Measurements from ENCODE around the gene MACROH2A2.

Gene MACROH2A2

GRCh38 chr10:70090951-70091350 lies 38.3 kb downstream of the MACROH2A2 start:
- DNase-seq (ENCODE audit: low read depth) = no peak
- H3K4me3 ChIP-seq (ENCODE audit: low read length) = no peak overlapping the region
- TF ChIP-seq, protein P1, sequence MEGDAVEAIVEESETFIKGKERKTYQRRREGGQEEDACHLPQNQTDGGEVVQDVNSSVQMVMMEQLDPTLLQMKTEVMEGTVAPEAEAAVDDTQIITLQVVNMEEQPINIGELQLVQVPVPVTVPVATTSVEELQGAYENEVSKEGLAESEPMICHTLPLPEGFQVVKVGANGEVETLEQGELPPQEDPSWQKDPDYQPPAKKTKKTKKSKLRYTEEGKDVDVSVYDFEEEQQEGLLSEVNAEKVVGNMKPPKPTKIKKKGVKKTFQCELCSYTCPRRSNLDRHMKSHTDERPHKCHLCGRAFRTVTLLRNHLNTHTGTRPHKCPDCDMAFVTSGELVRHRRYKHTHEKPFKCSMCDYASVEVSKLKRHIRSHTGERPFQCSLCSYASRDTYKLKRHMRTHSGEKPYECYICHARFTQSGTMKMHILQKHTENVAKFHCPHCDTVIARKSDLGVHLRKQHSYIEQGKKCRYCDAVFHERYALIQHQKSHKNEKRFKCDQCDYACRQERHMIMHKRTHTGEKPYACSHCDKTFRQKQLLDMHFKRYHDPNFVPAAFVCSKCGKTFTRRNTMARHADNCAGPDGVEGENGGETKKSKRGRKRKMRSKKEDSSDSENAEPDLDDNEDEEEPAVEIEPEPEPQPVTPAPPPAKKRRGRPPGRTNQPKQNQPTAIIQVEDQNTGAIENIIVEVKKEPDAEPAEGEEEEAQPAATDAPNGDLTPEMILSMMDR (IDR thresholded peaks at IDR 0.05; ENCODE audit: insufficient read depth, low read depth, low read length, missing control alignments) = no peak

DNA sequence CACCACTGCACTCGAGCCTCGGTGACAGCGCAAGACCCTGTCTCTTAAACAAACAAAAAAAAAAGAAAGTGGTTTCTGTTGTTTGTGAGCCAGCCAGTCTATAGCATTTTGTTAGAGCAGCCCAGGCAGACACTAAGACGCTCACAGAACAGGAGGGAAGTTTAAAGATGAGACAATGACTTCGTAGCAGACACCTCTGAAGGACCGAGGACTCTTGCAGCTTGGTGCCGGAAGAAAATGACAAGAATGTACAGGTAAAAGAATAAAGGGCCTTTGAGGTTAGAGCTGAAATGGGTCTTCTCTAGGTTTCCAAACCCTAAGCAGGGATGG lies 39.7 kb downstream of the MACROH2A2 start:
- no peak for DNase-seq (ENCODE audit: low read depth)
- H3K4me3 ChIP-seq (ENCODE audit: low read length) = no peak overlapping the region
- TF ChIP-seq, protein P1 (IDR thresholded peaks at IDR 0.05; ENCODE audit: insufficient read depth, low read depth, low read length, missing control alignments) = no peak

GRCh38 chr10:70093335-70093944 lies 40.8 kb downstream of the MACROH2A2 start:
- H3K4me3 ChIP-seq (ENCODE audit: low read length) = no peak overlapping the region
- TF ChIP-seq, protein P1 (IDR thresholded peaks at IDR 0.05; ENCODE audit: insufficient read depth, low read depth, low read length, missing control alignments) = no peak
- no peak for DNase-seq (ENCODE audit: low read depth)

GRCh38 chr10:70094250-70094649 lies 41.6 kb downstream of the MACROH2A2 start:
- TF ChIP-seq, protein P1 (IDR thresholded peaks at IDR 0.05; ENCODE audit: insufficient read depth, low read depth, low read length, missing control alignments) = no peak
- no peak for DNase-seq (ENCODE audit: low read depth)
- H3K4me3 ChIP-seq (ENCODE audit: low read length) = no peak overlapping the region

DNA sequence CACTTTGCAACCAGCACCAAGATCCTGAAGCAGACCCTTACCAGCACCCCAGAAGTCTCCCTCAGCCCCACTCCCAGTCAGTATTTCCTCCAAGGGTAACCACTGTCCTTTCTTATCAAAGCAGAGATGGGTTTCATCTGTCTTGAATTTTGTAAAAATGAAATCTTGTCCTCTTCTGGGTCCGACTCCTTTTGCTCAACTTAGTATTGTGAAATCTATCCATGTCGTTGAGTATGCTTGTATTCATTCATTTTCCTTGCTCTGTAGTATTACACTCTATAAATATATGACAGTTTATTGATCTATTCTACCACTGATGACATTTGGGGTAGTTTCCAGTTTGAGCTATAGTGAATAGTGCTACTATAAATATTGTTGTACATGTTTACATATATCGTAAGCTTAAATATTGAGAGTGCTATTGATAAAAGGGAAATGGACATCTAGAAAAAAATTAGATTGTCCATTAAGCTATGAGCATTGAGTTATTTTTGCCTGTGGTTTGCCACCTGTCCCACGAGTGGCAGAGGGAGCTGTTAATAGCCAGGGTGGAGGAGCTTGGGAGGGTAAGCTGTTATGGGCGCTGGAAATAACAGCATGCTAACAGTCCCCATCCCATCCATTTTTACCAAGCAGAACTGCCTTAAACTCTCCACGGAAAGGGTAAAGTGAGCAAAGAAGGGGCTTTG lies 43.5 kb downstream of the MACROH2A2 start:
- H3K4me3 ChIP-seq (ENCODE audit: low read length) = no peak overlapping the region
- TF ChIP-seq, protein P1 (IDR thresholded peaks at IDR 0.05; ENCODE audit: insufficient read depth, low read depth, low read length, missing control alignments) = no peak
- no peak for DNase-seq (ENCODE audit: low read depth)

GRCh38 chr10:70096705-70097420 lies 44.2 kb downstream of the MACROH2A2 start:
- DNase-seq (ENCODE audit: low read depth) = no peak
- H3K4me3 ChIP-seq (ENCODE audit: low read length) = no peak overlapping the region
- TF ChIP-seq, protein P1 (IDR thresholded peaks at IDR 0.05; ENCODE audit: insufficient read depth, low read depth, low read length, missing control alignments) = no peak
